ENCODE results near the gene ATP4B.

Gene ATP4B

GRCh38 chr13:113605866-113606438, 52.0 kb downstream of the ATP4B start:
- TF ChIP-seq SIN3A (IDR thresholded peaks at IDR 0.05; ENCODE audit: borderline replicate concordance, insufficient read depth, low read length) (no peak), REST (IDR thresholded peaks at IDR 0.05; ENCODE audit: insufficient read depth in 1 of 2, low read depth in 2 of 2, low read length in 2 of 2) (no peak), TAF1 (IDR thresholded peaks at IDR 0.05; ENCODE audit: borderline replicate concordance, insufficient read depth, low read length) (no peak), FOXP2 (optimal IDR thresholded peaks at IDR 0.05; ENCODE audit: borderline replicate concordance, extremely low read depth, extremely low read length, insufficient read depth) (no peak), POLR2AphosphoS5 (IDR thresholded peaks at IDR 0.05; ENCODE audit: low read depth, low read length) (no peak)

- no peak for TF ChIP-seq REST (IDR thresholded peaks at IDR 0.05; ENCODE audit: insufficient read depth in 1 of 2, low read depth in 2 of 2, low read length in 2 of 2)
- no peak for TF ChIP-seq FOXP2 (optimal IDR thresholded peaks at IDR 0.05; ENCODE audit: borderline replicate concordance, extremely low read depth, extremely low read length, insufficient read depth)
- TF ChIP-seq SIN3A (IDR thresholded peaks at IDR 0.05; ENCODE audit: borderline replicate concordance, insufficient read depth, low read length) = no peak
- TF ChIP-seq POLR2AphosphoS5 (IDR thresholded peaks at IDR 0.05; ENCODE audit: low read depth, low read length) = no peak
Measured at GRCh38 chr13:113605461-113605860, 52.5 kb downstream of the ATP4B start.

DNA sequence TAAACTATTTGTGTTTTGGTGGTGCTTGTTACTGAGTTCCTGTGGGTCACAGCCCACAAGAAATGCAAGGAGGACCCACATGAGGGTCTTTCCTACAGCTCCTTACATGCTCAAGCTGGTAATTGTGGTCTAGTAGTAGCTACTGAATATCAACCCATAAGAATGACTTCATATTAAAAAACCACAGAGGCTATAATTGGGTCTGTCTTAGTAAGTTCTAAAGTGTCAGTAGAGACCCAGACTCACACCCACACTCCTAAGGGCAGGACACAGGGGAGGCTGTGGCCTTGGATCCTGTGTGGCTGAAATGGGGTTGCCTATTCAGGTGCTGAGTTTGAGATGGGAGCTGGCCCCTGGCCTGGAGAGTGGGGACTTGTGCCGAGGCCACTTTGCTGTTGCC, 53.8 kb downstream of the ATP4B start:
- TF ChIP-seq FOXP2 (optimal IDR thresholded peaks at IDR 0.05; ENCODE audit: borderline replicate concordance, extremely low read depth, extremely low read length, insufficient read depth) (no peak), POLR2AphosphoS5 (IDR thresholded peaks at IDR 0.05; ENCODE audit: low read depth, low read length) (no peak), SIN3A (IDR thresholded peaks at IDR 0.05; ENCODE audit: borderline replicate concordance, insufficient read depth, low read length) (no peak), TAF1 (IDR thresholded peaks at IDR 0.05; ENCODE audit: borderline replicate concordance, insufficient read depth, low read length) (no peak), REST (IDR thresholded peaks at IDR 0.05; ENCODE audit: insufficient read depth in 1 of 2, low read depth in 2 of 2, low read length in 2 of 2) (no peak)

- TF ChIP-seq SIN3A (IDR thresholded peaks at IDR 0.05; ENCODE audit: borderline replicate concordance, insufficient read depth, low read length) (no peak), REST (IDR thresholded peaks at IDR 0.05; ENCODE audit: insufficient read depth in 1 of 2, low read depth in 2 of 2, low read length in 2 of 2) (no peak), FOXP2 (optimal IDR thresholded peaks at IDR 0.05; ENCODE audit: borderline replicate concordance, extremely low read depth, extremely low read length, insufficient read depth) (no peak), TAF1 (IDR thresholded peaks at IDR 0.05; ENCODE audit: borderline replicate concordance, insufficient read depth, low read length) (no peak), POLR2AphosphoS5 (IDR thresholded peaks at IDR 0.05; ENCODE audit: low read depth, low read length) (no peak)
Measured at GRCh38 chr13:113603116-113603710, 54.8 kb downstream of the ATP4B start.
